COLO668 (cell line): Measurements from ENCODE around the gene SLC44A3.
A peak's percentile ranks its signal among the peaks of the same experiment; 100 is the strongest.

Experiments used
- DNase-seq: peaks from one replicate; lab custom pipeline; 2025; ENCODE audit not compliant: unreplicated experiment; lab: John Stamatoyannopoulos, UW

The SLC44A3 gene

DNA sequence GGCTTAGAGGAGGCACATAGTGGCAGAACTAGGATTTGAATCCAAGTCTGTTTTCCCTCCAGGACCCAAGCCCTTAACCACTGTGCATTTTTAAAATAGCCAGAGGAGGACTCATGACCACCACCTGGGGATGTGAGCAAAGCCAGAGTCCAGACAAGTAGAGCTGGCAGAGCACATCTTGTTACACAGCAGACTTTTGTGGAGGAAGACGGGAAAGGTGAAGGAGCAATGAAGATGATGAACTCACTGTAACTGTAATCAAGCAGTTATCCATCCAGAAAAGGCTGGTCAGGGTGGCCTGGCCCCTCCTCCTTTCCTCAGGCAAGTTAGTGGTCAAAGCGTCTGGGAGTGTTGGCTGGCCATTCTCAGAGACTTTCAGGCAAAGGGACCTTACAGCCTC is 50.9 kb downstream of the SLC44A3 start:
- DNase-seq: no peak

DNA sequence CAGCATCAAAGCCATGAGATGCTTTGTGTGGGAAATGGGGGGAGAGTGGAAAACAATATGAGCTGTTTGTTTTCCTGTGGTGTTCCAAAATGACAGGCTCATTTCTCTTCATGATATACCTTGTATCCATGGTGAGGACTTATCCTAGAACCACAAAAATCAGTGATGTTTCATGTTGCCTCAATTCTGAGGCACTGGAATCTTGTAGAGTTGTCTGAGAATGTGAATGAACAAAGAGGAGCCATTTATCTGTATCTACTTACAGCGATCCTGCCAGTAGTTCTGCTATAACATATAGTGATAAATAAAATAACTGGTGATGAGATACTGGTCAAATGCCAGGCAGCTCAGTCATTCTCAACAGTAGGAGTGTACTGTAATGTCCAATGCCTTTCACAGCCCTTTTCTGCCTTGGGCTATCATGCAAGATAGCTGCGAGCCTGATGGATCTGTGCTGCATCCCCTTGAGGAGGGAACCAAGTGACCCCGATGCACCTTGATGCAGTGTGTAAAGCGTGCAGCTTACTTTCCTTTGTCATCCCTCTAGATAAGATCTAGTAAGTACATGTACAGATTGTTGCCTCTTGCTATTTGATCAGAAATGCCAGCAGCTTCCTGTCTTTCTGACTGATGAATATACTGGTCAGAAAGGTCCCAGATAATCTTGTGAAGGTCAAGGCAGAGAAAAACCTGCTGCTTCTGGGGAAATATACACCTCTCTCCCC is 52.8 kb downstream of the SLC44A3 start:
- DNase-seq: no peak

DNA sequence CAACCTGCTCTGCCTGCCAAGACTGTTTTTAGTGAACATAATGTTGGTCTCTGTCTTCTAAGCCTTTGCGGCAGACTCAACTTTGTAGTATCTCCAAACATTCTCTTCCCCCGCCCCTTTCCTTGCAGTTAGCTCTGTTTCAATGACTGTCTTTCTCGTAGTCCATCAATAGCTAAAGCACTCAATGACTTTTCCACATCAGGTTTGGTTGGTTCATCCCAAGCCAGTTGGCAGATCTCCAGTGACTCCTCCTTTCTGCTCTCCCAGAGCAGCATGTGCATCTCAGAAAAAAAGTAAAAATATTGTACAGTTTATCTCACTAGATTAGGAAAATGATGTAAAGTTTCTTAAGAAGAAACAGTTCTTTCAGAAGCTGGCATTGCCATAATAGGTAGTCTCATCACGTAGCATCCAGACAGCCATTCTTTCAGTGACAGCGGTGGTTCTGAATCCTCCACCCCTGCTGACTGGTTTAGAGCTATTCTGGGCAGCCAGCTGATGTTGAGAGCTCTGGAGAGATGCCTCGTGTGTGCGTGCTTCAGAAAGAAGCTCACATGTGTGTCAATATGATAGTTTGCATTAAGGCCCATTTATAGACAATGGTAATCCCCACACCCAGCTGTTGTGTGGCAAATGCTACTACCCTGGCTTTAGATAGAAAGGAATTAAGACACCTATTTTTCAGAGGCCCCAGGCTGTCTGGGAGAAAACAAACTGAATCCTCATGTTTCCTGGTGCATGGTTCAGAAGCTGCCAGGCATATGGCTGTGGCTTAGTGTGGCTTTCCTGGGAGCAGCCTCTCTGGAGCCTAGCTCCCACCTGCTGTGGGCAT is 53.6 kb downstream of the SLC44A3 start:
- peak; percentile 62 for DNase-seq

DNA sequence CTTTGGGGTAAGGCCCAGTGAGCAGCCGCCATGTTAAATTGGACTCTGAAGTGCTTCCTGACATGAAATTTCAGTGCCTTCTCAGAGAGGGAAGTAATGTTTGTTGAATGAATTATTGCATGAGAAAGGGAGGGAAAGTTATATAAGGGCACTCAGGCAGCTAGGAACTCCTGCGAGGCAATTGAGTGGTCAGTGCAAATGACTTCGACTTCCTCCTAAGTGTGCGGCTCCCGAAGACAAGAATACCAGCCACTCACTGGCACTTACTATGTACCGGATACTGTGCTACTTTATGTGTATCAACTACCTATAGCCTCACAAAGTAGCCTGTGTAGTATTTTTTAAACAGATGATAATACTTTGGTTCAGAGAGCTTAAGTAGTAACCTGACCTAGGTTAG is 54.3 kb downstream of the SLC44A3 start:
- DNase-seq: no peak

DNA sequence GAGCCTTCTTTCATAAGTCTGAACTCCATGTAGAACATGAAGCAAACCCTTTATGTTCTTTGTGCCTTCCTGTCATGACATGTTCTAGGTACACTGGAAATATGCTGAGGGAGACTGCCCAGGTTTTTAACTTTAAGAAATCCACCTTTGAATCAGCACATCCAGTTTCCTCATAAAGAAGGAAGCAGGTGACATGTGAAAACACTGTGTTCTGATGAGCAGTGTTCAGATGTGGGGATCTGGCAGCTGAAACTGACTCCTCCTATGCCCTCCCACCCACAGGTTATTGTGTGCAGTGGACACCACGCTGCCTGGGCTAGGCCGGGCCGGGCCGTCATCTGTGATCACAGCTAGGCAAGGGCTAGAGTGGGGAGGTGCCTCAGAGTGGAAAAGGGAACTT is 55.6 kb downstream of the SLC44A3 start:
- DNase-seq: no peak

DNA sequence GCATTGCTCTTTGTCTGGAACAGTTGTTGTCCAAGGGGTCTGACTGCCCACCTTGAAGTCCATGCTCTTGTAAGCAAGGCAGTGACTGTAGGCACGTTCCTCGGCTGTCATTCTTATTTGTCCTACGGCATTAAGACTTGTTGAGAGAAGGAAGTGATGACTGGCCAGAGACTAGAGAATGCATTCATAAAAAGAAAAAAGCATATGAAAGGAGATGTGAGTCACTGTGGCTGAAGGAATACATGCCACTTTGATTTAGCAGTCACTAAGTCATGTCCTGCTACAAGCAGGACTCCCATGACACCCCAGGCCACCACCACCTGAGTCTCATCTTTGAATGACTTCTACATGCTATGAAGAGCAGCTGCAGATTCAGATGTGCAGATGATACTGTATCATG is 56.2 kb downstream of the SLC44A3 start:
- no peak for DNase-seq

DNA sequence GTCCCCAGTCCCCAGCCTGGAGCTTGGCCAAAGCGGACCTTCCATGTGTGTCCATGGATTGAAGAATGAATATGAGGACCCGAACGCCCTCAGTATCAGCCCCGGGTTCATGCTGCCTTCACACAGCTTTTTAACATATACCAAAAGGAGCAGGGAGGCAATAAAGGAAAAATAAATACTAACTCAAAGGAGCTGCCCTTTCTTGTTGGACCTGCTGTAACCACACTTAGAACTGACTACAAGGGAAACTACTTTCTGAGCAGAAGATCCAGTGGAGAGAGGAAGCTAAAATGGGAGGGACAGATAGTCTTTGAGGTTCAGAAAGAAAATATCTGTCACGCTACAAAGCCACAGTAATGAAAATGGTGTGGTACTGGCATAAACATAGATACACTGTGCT is 58.2 kb downstream of the SLC44A3 start:
- DNase-seq: no peak

DNA sequence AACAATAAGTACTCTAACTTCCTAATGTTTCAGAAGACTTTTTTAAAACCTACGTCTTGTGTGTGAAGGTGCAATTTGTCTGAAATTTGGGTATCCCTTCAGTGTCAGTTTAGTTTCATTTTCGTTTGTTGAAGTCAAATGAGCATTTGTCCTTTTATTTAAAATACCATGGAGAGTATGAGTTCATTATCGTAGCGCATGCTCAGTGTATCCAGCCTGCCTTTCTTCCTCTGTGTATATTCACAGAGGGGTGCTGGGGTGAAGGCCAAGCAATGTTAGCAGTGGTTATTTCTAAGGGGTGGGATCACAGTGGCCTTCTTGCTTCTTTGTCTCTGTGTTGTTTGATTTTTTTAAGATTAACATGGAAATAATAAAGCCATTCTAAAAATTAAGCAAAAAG is 63.5 kb downstream of the SLC44A3 start:
- DNase-seq: no peak

DNA sequence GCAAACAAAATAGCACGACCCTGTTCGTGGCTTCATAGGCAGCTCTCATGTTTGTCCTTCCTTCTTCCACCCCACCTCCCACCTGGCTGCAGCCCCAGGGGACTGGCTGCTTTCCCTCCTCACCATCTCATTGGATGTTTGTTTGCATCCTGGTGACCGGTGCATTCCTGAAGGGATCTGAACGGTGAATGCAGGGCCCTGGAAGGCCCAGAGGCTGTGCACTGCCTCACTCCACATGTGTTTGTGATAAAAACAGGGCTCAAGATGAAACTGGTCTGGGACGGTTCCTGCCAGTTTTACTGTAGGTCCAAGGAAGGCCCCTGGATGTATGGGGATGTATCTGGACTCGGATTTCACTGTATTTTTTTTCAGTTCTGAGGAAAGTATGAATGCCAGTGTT is 63.9 kb downstream of the SLC44A3 start:
- no peak for DNase-seq

DNA sequence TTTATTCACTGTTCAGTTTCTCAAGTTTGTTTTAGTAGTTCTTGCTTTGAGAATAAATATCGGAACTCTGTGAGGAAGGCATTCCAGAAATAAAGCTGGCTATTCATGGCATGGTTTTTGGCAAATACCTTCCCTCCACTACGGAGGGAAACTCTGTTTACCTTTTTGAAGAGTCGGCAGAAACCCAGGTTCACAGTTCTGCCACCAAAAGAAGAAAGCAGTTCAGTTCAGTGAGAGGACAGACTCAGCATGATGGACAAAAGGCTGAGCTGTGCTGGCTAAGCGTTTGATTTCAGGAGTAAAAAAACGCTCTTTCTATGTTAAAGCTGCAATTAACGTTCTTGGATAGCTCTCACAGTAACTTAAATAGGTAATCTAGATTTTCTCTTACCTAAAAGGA is 64.3 kb downstream of the SLC44A3 start:
- no peak for DNase-seq

DNA sequence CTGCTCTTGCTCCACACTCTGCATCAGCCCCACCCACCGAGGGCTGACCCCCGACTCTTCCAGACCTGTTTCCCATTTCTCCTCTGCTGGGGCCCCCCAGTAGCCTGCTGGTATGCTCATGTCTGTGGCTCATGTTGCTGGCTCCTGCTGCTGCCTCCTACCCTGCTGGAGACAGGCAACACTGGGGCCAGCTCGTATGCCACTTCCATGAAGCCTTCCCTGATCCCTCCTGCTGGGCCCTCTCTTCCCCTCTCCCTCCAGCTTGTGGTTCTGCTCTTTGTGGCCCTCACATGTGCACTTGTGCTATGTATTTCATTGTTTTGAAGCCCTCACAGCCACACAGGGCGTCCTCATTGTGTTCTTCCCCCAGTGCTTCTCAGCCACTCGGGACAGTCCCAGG is 66.2 kb downstream of the SLC44A3 start:
- no peak for DNase-seq

DNA sequence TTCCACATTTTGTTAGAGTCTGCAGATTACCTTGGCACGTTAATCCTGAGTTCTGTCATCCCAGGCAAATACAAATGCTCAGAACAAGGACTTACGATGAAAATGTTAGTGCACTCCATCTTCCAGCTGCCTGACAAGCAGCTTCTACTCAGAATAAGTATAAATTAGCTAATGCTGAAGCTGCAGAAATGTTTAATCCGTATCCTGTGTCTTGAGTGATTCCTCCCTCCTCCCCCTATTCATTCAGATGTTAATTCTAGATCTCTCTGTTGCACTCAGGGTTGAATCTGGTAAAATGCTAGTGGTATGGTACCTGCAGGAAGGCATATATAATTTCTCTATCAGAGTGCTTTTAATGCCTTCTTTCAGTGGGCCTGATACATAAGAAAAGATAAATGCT is 66.9 kb downstream of the SLC44A3 start:
- no peak for DNase-seq

DNA sequence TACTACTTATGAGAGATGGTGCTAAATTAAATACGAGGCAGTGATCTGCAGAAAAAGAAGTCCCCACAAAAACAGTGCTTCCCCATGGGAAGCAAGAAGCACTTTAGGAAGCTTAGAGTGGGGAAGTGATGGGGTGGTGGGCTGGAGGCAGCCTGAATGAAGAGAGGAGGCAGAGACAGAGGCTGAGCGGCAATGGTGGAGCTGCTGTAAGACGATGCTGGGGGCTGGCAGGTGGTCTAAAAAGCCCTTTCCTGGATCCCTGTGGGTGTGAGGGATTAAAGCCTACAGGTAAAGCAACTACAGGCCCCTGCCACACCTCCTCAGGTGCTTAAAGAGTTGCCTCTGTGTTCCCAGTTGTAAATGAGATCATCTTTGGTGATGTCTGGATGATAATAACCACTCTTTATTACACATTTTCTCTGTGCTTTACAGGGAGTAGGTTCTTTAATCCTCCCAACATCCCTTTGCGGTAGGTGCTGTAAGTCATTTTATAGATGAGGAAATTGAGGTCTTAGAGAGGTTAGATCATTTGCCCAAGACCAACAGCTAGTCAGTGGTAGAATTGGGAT is 67.5 kb downstream of the SLC44A3 start:
- no peak for DNase-seq

DNA sequence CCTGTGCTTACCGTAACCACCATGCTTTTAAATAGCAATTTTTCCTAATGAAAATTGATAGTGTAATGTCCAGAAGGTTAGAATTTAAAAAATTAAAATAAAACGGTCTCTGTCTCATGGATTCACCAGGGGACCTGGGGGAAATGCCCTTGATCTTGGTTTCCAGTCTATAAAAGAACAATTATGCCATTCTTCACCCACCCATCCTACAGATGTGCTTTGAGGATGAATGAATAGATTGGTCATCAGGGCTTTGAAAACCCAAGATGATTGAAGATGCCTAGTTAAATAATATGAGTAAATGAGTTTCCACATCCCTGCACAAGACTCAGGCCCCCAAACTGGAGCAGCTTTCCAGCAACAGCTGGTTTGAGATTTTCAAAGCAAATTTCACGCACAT is 68.0 kb downstream of the SLC44A3 start:
- DNase-seq: no peak

DNA sequence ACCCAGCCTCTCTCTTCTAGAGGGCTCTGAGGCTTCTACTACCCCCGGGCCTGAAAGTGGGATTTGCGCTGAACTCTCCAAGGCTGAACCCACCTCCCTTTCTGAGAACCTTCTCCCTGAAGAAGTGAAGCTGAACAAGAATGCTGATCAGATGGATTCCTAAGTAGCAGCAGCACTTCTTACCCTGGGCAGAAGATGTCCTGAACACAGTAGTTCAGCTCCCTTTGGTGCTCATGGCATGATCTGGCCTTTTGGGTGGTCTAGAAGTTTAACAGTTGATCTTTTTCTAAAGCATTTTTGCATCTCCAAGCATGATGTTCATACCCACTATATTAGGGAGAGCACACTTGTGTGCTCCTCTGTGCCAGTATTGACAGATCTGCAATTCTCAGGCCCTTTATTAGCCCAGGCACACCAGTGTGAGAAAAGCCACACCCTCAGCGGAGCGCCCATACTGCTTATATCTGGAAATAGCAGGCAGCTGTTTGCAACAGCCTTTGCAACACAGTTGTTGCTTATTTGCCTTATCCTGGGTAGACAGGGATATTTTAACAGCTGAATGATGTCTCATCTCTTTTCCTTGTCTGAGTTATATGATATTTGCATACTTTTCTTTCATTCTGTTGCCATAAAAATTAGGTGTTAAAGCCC is 72.6 kb downstream of the SLC44A3 start:
- DNase-seq: no peak

DNA sequence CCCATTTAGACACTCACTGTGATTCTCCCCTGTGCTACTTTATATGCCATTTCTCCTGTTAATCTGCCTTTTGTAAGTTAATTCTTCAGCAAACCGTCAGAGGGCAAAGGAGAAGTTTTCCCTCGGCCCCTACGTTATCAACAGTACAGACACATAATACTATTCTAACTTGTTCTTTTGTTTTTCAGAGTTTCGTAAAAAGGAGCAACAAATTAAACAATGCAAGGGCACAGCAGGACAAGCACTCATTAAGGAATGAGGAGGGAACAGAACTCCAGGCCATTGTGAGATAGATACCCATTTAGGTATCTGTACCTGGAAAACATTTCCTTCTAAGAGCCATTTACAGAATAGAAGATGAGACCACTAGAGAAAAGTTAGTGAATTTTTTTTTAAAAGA is 74.5 kb downstream of the SLC44A3 start:
- DNase-seq: no peak

DNA sequence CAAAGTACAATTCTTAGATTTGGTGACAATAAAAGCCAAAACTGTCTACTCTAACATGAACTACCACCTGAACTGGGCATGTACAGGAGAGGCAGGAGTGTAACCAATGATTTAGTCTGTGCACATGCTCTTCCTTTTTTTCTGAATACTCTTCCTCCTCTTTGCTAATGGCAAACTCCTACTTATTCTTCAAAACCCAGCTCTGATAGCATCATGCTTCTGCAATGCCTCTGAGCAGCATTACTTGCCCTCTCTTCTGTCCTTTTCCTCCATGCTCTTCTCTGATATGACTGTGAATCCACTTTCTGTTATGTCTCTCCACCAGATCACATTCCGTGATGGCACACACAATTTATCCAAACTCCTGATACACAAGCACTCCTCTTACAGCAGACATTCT is 75.4 kb downstream of the SLC44A3 start:
- DNase-seq: no peak

DNA sequence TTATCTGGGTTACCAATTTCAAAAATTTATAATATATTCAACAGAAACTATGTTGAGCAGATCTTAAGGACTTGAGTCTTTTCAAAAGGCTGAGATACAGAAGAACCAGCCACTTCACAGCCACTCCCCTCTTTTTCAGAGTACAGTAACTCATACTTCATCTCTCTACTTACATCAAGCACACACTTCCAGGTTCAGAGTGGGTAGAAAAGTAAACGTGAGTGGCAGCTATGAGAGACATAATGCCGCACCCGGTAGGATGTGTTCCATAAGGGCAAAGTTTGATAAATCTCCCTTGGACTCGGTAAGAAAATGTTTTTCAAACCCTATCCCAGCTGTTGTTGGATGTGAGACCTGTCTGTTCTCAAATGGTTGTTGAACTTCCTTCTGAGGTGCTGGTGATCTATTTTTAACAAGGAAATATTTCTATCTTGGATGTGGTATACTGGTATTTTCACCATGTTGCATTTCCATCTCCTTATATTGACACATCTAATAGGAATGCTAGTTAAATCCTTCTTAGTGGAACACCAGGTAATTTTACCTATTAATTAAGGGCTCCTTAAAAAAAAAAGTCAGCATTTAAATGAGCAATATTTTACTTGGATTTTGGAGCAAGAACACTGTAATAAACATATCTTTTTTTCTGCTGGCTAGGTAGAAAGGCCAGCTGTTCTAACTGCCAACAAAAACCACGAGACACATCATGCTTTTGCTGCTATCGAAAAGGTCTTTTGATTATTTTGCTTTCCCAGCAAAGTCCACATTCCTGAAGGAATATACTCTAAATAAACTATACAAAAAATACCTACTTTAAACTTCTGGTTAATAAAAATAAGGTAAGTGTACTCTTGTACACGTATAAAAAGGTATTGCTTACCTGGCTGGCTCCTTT is 78.6 kb downstream of the SLC44A3 start:
- DNase-seq: no peak

DNA sequence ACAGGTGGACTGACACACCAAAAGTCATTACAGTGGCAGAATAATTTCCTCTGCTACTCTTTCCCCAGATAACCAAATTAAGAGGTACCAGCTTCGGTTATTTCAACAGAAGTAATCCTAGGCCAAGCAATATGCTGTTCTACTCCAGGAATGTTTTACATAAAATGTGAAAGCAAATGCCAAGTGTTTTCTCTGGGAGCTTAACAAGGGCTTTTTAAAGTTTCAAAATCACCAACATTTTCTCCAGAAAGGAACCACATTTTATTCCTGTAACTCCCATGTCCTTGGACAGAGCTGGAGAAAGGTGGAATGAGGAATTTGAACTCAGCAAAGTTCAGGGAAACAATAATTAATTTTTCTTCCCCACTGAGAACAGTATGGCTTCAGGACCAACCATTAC is 79.6 kb downstream of the SLC44A3 start:
- DNase-seq: no peak

DNA sequence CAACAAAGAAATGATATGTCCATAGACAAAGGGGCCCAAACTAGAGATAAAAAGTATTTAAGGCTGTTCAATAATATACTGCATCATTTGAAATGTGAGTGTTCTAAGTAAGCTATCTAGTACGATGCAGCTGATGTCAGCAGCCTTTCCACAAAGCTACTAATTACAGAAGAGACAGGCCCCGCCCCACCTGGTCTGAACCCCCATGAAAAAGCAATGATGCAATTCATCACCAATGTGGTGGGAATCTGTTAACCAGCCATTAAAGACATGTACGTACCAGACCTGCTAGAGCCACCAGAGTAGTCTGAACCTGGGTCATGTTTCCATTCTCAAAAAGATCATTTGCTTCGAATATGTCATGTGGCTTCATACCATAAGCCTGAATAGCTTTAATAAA is 81.7 kb downstream of the SLC44A3 start:
- DNase-seq: no peak
